HG02588 (cell line): ENCODE data around the gene KIAA2012.
A peak's percentile ranks its signal among the peaks of the same experiment; 100 is the strongest.
"Not testable (repeated sequence)": the region's sequence is repeated elsewhere in the genome, so short reads cannot be mapped to it uniquely, and the experiment has no call there.

Experiments used
- ATAC-seq: cut with Tn5 transposase; IDR thresholded peaks from one replicate; pipeline ENCODE4 v1.9.1; 2021; ENCODE audit warnings: mild to moderate bottlenecking, moderate library complexity; ENCODE audit not compliant: unreplicated experiment

KIAA2012 gene

DNA sequence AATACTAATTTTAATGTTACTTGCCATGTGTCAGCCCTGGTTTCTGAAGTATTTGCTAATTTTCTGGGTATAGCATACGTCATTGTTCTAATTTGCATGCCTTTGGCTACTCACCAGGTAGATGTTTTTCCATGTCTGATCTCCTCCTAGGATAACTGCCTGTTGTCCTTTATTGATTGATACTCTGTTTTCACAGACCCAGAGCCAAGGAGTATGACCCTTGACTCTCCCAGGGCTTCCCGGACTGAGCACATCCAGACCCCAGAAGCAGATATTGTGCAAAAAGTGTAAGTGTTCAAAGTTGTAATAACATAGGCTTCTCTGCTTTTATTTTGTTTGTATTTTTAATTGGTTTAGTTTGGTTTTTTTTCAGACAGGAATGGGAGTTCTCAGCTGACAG is 111.5 kb downstream of the KIAA2012 start:
- no peak for ATAC-seq

DNA sequence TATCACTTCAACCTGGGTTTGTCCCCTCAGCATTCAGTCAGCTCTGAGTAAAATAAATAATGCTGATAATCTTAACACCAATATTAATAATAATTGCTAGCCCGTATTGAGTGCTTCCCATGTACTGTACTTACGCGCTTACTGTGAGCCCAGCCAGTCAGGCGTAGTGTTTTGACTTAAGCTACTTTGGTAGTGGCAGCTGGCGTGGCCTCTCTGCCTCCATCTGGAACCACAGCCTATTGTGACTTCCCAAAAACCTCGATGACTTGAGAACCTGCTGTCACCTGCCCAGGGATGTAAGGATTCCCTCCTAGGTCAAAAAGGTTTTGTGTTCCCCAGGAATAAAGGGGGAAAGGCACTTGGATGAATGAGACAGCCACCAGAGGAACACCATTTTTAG is 112.1 kb downstream of the KIAA2012 start:
- no peak for ATAC-seq

DNA sequence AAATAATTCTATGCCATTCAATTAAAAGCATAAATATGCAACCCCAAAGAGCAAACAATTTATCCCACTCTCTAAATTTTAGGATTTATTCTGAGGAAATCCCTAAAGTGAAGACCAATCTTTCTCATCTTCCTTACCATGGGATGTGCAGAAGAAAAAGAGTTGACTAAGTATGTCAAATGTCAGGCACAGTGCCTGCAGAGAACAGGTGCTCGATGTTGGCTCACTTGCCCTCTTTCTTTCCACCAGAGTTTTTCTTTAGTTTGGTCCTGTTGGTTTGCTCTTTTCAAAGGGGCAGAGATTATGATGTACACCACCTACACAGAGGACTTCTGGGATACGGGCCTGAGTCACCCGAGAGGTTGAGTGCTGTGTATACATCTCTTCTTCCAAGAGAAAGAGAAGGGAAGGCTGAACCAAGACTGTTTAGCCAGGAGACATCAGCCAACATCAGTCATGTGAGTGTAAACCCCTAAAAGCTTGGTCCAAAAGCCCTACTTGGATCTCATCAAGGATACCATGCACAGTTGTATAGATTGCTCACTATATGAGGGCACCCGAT is 113.7 kb downstream of the KIAA2012 start:
- ATAC-seq, result no peak

DNA sequence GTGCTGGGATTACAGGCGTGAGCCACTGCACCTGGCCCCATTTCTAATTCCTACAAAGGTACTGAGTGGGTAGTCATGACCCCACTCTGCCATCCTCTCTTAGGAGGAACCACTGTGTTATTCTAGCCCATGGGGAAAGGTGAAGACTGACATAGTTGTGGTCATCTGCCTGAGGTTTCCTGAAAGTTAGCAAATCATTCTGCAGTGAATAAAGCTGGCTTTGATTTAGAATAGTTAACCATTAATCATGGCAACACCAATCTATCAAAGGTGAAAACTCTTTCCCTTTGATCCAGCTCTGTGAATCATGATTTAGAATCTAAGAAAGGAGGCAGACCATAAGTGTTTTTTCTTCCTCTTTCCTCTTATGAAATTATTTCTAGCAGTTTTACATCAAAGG is 114.5 kb downstream of the KIAA2012 start:
- ATAC-seq, result no peak

DNA sequence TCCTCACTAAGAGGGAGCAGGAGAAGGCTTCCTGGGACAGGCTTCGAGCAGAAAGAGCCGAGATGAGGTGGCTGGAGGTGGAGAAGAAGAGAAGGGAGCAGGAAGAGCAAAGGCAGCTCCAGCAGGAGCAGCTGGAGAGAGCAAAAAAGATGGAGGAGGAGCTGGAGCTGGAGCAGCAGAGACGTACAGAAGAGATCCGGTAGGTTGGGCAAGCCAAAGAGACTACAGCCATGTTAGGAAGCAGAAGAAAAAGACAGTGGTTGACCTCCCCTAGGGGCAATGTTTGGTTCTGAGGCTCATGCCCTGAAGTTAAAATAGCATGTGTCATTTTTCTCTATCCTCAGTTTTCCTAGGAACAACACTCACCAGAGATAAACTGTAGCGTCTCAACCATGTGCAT is 120.2 kb downstream of the KIAA2012 start:
- no peak for ATAC-seq

DNA sequence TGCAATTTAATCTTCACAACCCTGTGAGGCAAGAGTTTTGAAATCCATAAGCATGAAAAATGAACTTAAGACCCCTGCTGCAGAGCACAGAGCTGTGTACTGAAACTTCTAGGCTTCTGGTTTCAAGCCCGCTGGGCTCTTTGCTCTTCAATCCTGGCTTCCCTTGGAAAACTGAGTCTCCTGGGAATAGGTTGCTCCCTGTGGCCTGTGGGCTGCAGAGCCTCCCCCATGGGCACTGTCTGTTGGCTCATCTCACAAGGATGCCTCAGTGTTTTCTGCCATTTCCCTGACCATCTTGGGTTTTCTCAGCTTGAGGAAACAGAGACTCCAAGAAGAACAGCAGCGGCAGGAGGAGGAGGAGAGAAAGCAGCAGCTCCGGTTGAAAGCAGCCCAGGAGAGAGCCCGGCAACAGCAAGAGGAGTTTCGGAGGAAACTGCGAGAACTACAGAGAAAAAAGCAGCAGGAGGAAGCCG is 120.9 kb downstream of the KIAA2012 start:
- no peak for ATAC-seq

DNA sequence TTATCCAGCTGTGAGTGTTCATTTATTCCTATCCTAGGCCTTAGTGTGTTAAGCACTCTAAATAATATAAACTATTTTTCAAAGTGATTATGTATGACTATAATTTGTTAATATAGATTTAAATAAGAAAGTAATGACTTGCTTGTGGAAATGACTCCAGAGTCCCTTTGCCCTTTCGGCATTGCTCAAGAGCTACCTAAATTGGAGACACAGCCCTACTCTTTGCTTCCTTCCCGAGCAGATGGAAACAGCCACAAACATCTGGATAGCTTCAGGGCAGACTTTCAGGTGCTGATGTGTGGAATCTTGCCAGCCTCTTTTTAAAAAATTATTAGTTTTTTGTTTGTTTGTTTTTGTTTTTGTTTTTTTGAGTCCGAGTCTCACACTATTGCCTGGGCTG is 121.4 kb downstream of the KIAA2012 start:
- no peak for ATAC-seq

DNA sequence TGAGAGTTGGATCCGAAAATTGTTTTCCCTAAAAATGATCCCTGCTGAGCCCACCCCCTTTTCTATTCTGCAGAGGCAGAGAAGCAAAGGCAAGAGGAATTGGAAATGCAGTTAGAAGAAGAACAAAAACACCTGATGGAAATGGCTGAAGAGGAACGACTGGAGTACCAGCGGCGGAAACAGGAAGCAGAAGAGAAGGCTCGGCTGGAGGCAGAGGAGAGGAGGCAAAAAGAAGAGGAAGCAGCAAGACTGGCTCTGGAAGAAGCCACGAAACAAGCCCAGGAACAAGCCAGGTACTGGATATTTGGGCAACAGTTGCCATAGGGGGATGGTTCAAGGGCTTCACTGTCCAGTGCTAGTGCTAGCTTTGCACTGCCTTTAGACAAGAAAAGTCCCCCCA is 123.7 kb downstream of the KIAA2012 start:
- ATAC-seq, result no peak

DNA sequence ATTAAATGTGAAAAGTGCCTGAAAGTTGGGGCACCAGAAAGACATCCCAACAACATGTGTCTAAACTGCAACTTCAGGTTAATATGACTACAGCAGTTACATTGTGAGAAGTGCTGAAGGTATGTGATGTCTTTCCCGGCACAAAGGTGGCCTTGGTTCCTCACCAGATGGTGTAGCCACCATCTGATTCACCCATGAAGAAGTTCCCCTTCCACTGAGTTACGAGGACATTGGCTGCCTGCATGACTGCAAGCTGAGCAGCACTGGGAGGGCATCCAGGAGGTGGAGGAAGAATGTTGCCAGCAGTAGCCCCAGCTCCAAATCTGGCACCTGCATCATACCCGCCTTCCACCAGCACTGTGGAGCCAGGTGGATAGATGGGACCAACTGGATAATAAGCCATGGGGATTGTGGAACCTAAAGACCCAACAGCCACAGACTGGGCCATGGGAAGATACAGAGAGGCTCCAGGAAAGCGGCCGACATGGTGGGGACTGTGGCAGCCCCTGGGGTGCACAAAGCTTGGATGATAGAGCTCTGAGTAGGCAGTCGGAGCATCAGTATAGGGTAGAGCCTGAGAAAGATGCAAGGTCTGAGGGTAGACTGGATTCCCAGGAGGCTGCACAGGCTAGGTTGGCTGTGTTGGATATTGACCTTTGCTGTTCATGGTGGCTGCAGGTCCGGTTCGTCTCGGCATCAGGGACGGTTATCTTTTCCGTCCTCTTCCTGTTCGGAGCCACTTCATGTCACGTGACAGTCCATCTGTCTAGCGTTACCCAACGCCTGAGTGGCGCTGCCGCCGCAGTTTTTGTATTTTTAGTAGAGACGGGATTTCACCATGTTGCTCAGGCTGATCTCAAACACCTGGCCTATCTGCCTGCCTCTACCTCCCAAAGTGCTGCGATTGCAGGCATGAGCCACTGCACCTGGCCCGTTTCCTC is 128.4 kb downstream of the KIAA2012 start:
- ATAC-seq, result no peak

DNA sequence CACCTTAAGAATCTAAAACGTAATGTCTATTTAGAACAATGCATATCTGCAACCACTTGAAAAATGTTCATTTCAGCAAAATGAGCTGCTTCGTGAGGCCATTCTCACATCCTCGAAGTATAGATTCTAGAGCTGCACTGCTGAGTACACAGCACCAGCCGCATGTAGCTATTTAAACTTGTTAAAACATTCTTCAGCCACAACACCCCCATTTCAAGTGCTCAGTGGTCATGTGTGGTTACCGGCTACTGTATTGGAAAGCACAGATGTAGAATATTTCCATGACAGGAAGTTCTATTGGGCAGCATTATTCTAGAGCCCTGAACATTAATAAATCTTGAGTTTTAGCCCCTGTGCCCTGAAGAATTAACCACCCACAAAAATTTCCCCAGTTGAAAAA is 130.3 kb downstream of the KIAA2012 start:
- no peak for ATAC-seq

DNA sequence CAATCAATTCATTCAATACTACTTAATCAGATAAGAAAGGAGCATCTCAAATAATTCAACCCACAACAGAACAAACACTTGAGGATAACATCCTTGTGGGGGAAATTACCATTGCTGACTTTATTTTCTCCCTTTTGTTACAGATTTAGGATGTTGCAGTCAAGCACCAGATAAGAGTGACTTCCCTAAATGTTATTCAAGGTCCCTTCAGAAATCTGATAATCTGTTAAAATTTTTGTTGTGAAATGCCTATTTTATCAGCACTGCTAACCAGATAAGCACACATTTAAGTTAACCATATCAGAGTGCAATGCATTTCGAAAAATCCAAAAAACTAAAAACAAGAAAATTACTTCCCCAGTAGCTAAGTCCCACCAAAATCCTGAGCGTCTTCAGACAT is 131.8 kb downstream of the KIAA2012 start:
- ATAC-seq, result no peak

DNA sequence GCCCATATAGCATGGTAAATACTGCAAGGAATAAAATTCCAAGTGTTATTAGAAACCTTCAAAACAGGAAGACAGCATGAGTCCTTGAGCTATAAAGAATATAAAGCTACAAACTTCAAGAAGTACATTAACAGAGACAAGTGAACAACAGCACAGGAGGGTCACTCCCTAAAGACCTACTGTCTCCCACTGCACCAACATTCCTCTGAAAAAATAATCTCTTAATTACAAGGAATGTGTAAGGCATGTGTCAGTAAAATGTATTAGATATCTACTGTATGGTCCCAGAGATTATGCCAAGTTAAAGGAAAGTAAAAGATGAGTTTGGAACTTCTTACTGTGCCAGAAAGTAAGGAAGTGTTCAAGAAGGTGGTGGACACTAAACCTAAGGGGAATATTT is 135.5 kb downstream of the KIAA2012 start:
- ATAC-seq, result no peak

DNA sequence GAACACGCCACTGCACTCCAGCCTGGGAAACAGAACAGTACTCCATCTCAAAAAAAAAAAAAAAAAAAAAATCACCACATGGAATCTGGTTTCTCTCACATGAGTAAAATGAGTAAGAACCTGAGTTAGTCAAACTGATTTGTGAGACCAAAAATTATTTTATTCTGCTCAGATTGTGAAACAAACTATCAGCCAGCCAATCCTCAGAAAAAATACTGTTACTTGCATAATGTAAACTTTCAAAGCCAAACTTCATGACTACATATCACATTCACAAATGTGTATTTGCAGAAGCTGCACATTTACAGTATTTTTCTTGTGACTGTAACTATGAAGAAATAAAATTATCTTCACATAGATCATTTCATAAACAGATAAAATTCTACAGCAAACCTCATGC is 142.1 kb downstream of the KIAA2012 start:
- no peak for ATAC-seq

DNA sequence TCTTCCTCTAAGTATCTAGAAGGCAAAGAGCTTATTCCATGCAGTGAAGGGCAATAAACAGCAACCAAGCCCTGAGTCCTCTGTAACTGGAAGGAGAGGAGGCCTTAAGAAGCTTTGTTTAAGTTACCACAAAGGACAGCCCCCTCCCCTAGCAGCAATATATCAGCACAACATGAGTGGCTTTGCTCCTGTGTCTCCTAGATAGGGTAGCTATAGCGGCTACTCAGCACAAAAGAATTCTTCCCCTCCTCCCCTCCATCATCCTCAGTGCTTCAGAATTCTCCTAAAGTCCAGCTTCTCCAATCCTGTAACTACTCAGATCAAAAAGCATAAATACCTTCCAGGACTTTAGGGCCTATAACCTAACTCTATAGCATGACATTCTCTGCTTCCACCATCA is 148.8 kb downstream of the KIAA2012 start:
- ATAC-seq, result no peak

DNA sequence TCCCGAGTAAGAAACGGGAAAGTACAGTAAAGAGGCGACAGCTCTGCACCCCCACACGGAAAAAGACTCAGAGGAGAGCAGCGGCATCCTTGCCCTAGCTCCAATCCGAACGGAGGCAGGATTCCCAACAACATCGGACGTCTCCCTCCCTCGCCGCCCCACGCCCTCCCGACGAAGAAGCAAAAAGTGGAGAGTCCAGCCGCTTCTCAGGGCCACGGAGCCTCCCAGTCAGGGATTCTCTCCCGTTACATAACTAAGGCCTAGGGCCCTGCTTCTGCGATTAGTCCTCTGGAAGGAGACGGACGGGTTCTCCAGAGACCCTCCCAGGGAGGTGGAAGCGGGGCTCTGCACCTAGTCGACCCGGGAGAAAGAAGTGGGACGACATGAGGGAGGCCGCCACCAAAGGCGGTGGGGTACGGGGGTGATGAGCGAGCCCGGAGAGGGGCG is 164.8 kb downstream of the KIAA2012 start:
- ATAC-seq, result peak; percentile 33

DNA sequence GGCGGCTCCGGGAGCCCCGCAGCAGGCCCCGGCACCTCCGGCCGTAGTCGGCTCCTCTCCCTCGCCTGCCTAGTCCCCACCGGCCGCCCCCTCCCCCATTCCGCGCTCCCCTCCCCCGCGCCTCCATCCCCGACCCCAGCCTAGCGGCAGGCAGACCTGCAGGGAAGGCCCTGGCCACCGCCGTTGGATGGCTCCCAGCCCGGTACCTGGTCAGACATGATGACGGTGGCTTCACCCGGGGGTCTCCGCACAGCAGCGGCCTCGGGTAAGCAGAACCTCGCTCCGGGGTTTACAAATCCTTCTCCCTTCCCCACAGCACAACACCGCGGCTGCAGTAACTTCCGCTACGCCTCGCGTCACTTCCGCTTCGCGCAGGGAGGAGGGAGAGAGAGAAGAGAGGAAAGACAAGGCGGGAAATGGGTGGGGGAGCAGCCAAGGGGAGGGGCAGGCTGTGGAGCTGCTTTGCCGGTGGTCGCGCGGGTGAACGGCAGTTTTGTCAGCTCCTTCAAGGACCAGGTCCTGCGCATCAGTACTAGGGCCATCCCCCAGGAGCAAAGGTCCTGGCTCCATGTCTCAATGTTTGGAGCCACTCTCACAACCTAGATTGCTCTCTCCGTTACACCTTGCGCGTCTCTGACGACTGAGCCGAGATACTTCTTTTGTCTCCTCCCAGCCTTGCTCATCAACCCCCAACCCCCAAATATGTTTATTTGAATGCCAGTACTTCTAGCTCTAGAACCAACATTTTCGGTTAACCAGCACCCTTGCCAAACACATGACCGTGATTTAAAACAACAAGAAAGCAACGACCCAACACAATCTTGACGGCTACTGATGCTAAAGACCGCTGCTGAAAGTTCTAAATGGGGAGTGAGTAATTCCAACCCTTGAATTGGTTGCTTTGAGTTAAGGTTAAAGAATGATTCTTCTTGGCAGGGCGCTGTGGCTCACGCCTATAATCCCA is 165.5 kb downstream of the KIAA2012 start, which contains the start of gene SUMO1:
Gene SUMO1, minus strand, starts transcription at position 364 of the 964 bp plus-strand sequence. Its CDS starts 146 bp downstream, at position 218.
- ATAC-seq, result peak; percentile 98

DNA sequence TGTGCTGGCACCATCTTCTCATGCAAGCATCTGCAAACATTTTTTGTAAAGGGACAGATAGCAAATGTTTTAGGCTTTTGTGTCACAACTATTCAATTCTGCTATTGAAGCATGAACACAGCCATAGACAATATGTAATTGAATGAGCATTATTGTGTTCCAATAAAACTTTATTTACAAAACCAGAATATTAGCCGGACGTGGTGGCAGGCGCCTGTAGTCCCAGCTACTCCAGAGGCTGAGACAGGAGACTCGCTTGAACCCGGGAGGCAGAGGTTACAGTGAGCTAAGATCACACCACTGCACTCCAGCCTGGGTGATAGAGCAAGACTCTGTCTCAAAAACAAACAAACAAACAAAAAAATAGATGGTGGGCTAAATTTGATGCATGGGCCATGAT is 174.7 kb downstream of the KIAA2012 start:
- ATAC-seq, result not testable (repeated sequence)

DNA sequence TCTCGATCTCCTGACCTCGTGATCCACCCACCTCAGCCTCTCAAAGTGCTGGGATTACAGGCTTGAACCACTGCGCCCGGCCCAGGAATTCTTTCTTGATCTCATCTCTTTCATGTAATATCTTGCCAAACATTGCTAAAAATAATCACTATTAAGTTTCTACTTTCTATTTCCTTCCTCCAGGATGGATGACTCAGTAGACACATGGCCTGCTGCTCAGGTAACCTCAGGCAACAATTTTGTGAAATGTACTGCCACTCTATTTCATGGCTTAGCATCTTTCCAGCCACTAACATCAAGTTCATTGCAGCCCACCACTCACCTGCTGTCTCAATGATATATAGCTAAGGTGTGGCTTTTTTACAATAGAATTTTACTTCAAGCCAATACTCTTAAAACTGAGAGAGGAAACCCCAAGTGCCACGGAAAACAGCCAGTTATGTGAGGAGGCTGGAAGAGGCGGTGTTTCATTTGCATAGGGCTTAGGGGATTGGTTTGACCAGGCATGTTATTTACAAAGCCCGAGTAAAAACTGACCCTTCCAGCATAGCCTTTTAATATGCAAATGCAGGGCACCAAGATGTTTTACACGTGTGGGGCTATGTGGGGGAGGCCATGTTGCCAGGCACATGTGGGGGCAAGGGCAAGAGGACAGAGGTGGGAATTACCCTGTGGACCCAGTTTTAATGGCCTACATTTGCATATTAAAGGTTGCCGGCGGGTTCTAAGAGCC is 176.6 kb downstream of the KIAA2012 start:
- no peak for ATAC-seq

DNA sequence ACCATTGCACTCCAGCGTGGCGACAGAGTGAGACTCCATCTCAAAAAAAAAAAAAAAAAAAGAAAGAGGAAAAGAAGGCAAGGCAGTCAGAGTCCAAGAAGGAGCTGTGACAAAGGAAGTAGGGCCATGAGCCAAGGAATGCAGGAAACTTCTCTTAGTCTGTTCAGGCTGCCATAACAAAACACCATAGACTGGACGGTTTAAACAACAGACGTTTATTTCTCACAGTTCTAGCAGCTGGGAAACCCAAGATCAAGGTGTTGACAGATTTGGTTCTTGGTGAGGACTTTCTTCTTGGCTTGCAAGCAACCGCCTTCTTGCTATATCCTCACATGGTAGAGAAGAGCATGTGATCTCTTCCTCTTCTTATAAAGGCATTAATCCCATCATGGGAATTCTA is 178.4 kb downstream of the KIAA2012 start:
- ATAC-seq, result no peak
